IMR-90 (cell line): ENCODE results near the gene TBC1D22A.

ENCODE experiments used
- MAZ ChIP-seq: IDR thresholded peaks from 2 replicates; pipeline ENCODE4 v1.6.1; 2012; ENCODE audit warnings: low read depth, mild to moderate bottlenecking, low read length, improper control_type of control experiment, moderate library complexity, borderline replicate concordance
- POLR2A ChIP-seq: IDR thresholded peaks from 2 replicates; pipeline ENCODE4 v1.6.1; 2012; ENCODE audit warnings: mild to moderate bottlenecking, low read depth, low read length
- TF ChIP-seq, protein P1 (sequence below): conservative IDR thresholded peaks from 2 replicates; pipeline ENCODE4 v1.5.1; 2012; ENCODE audit warnings: mild to moderate bottlenecking, low read depth, low read length, improper control_type of control experiment

DNA sequence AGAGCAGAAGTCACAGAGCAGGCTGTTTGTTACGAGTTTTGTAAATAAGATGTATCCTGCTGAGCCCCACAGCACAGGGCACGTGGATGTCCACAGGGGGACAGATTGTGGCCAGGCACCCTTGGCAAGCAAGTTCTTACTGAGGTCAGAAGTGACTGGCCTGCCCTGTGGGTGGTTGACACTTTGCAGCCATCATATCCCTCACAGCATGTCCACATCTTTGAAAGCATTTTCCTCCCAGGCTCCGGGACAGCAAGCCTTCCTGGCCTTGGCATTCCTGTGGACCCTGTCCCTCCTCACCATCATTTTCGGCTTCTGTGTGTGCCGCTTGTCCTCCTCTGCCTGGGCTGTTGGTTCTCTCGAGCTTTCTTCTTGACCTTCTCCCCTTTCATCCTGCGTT is 189.5 kb downstream of the TBC1D22A start:
- TF ChIP-seq POLR2A = no peak
- TF ChIP-seq, protein P1, sequence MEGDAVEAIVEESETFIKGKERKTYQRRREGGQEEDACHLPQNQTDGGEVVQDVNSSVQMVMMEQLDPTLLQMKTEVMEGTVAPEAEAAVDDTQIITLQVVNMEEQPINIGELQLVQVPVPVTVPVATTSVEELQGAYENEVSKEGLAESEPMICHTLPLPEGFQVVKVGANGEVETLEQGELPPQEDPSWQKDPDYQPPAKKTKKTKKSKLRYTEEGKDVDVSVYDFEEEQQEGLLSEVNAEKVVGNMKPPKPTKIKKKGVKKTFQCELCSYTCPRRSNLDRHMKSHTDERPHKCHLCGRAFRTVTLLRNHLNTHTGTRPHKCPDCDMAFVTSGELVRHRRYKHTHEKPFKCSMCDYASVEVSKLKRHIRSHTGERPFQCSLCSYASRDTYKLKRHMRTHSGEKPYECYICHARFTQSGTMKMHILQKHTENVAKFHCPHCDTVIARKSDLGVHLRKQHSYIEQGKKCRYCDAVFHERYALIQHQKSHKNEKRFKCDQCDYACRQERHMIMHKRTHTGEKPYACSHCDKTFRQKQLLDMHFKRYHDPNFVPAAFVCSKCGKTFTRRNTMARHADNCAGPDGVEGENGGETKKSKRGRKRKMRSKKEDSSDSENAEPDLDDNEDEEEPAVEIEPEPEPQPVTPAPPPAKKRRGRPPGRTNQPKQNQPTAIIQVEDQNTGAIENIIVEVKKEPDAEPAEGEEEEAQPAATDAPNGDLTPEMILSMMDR = no peak
- TF ChIP-seq MAZ = no peak
